Measurements from ENCODE around the gene HSPB6.

Gene HSPB6

DNA sequence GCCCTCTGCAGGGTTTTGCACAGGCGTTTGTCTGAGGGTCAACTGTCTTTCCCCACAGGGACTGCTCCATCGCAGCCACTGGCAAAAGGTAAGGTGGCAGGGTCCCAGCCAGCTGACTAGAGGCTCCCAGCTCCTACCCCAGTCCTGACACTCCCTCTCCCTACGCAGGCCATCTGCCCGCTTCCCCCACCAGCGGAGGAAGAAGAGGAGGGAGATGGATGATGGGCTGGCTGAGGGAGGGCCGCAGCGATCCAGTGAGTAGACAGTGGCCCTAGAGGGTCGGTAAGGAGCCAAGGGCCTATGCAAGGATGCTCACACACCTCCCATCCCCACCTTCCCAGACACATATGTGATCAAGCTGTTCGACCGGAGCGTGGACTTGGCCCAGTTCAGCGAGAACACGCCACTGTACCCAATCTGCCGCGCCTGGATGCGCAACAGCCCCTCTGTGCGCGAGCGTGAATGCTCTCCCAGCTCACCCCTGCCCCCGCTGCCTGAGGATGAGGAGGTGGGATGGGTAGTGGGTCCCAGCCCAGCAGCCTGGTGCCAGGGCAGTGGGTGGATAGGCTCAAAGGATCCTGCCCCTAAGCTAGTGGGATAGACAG is 4.0 kb downstream of the HSPB6 start:
- Histone ChIP-seq H3K36me3 (ENCODE audit: insufficient read depth, low read length) (peaks cover 29% of the 10 kb centered on the region), H3K27me3 (ENCODE audit: insufficient read depth, low read length) (no peaks in the 10 kb centered on the region), H2AFZ (ENCODE audit: low read depth, low read length) (no peak overlapping the region), H3K4me1 (ENCODE audit: insufficient read depth, low read length) (peaks cover 8% of the 10 kb centered on the region), H3K4me3 (ENCODE audit: low read length) (no peak overlapping the region), H3K9me3 (ENCODE audit: low read length) (no peaks in the 10 kb centered on the region)

DNA sequence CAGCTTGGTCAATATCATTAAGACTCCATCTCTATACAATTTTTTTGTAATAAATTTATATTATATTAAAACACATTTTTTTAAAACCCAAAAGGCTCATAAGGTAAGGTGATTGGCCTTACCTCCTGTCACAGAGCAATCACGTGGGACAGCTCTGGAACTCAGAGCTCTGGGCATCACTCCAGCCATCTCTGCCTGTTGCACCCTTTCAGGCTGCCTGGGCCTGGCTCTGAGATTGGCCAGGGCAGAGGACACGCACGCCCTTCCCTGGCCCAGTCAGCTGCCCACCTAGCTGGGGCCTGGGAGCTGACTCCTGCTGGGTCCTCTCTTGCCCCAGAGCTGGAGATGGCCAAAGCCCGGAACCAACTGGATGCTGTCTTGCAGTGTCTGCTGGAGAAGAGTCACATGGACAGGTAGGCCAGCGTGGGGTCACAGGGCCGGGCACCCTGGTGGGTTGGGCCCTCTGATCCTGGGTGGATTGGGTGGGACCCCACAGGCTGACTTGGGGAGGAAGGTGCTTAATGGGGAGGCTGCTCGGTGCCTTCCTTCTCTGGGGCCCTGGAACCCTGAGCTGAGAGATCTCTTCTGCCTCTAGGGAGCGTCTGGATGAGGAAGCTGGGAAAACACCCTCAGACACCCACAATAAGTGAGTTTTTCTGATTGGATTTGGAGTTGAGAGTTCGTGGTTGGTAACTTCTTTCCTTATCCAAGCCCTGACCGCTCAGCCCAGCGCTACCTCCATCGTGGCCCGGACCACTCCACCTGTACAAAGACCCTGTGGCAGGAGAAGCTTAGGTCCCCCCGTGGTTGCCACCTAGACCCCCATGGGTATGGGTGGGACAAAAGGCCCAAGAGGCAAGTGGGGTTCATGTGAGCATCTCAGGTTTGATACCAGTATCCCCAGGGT is 4.7 kb downstream of the HSPB6 start:
- Histone ChIP-seq H3K9me3 (ENCODE audit: low read length) (no peaks in the 10 kb centered on the region), H3K4me3 (ENCODE audit: low read length) (no peak overlapping the region), H3K27me3 (ENCODE audit: insufficient read depth, low read length) (no peaks in the 10 kb centered on the region), H3K4me1 (ENCODE audit: insufficient read depth, low read length) (peaks cover 8% of the 10 kb centered on the region), H3K36me3 (ENCODE audit: insufficient read depth, low read length) (peaks cover 29% of the 10 kb centered on the region), H2AFZ (ENCODE audit: low read depth, low read length) (no peak overlapping the region)

DNA sequence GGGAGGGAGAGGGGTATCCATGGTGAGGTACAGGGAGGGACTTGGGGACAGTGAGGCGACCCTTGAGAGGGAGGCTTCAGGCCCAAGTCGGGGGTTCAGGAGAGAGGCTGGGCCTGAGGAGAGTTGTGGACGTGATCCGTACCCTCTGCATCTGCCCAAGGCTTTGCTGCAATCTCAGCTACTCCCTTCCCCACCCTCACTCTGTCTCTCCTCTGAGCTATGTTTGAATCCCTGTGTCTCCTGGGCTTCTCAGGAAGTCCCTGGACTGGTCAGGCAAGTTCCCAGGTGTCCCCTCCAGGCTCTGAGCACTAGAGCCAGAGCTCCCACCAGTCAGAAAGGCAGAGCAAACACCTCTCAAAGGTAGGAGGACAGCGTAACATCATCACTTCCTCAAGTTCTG is 6.7 kb downstream of the HSPB6 start:
- Histone ChIP-seq H3K4me3 (ENCODE audit: low read length) (no peak overlapping the region), H3K4me1 (ENCODE audit: insufficient read depth, low read length) (peaks cover 17% of the 10 kb centered on the region), H3K27me3 (ENCODE audit: insufficient read depth, low read length) (no peaks in the 10 kb centered on the region)

DNA sequence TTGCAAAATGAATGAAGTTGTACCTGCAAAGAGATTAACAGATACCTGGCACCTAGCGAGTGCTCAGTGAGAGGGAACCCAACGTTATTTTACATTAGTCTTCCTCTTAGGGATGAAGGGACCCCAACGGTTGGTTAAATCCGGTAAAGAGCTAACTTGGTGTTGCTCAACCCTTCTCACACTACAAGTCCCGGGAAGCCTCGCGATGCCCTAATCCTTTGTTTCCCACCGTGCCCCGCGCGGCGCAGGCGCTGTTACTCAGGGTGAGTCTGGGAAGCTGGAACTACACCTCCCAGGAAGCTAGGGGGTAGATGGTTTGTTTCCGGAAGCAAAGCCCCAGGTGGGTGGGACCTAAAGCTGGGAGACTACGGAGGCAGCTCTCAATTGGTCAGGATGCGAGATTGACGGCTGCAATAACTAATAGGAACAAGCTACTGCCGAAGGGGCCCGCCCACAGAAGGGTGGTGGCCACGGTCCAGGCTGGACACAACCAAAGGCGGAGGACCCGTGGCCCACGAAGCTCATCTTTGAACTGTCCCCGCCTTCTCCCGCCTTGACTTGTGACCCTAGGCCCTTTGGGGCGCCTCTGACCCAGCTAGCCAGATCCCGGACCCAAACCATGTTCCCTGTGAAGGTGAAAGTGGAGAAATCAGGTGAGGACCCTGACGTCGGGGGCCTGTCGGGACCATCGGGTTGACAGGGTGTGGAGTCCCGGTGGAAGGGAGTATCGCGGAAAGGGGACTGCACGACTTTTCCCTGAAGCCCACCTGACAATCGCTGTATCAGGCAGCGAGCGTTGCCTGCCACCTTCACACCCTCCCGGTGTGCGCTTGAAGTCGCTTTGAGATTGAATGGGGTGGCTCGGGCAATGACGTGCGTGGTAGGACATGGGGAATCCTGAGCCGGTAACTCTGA is 8.5 kb downstream of the HSPB6 start, which contains the start of gene LIN37:
Gene LIN37 (plus strand): TSS at position 471 of the 915 bp plus-strand sequence. CDS start 149 bp downstream, at position 620.
- H3K9me3 ChIP-seq (ENCODE audit: low read length) = no peaks in the 10 kb centered on the region
- H3K4me1 ChIP-seq (ENCODE audit: insufficient read depth, low read length) = peaks cover 25% of the 10 kb centered on the region
- no peaks in the 10 kb centered on the region for H3K27me3 ChIP-seq (ENCODE audit: insufficient read depth, low read length)
- peak within 1 kb of the TSS; percentile 27 for H2AFZ ChIP-seq (ENCODE audit: low read depth, low read length)
- peak within 1 kb of the TSS; percentile 90 for H3K4me3 ChIP-seq (ENCODE audit: low read length)
- H3K36me3 ChIP-seq (ENCODE audit: insufficient read depth, low read length) = peaks cover 15% of the 10 kb centered on the region

More for the DNA sequence above, 6.7 kb downstream of the HSPB6 start:
- no peaks in the 10 kb centered on the region for H3K9me3 ChIP-seq (ENCODE audit: low read length)
- no peak overlapping the region for H2AFZ ChIP-seq (ENCODE audit: low read depth, low read length)
- H3K36me3 ChIP-seq (ENCODE audit: insufficient read depth, low read length) = peaks cover 29% of the 10 kb centered on the region

DNA sequence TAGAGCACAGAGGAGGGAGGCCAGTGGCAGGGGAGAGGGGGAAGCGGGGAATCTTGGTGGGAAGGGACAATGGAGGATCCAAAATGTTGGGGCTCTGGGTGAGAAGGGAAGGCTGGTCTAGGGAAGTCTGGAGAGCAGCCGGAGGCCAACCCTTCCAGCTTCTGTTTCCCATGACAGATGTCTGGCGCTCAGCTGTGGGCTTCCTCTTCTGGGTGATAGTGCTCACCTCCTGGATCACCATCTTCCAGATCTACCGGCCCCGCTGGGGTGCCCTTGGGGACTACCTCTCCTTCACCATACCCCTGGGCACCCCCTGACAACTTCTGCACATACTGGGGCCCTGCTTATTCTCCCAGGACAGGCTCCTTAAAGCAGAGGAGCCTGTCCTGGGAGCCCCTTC is 10.3 kb downstream of the HSPB6 start:
- Histone ChIP-seq H3K27me3 (ENCODE audit: insufficient read depth, low read length) (no peaks in the 10 kb centered on the region), H3K4me1 (ENCODE audit: insufficient read depth, low read length) (peaks cover 25% of the 10 kb centered on the region), H3K9me3 (ENCODE audit: low read length) (no peaks in the 10 kb centered on the region), H2AFZ (ENCODE audit: low read depth, low read length) (no peak overlapping the region), H3K36me3 (ENCODE audit: insufficient read depth, low read length) (peaks cover 4% of the 10 kb centered on the region), H3K4me3 (ENCODE audit: low read length) (peak overlapping the region; percentile 87)

DNA sequence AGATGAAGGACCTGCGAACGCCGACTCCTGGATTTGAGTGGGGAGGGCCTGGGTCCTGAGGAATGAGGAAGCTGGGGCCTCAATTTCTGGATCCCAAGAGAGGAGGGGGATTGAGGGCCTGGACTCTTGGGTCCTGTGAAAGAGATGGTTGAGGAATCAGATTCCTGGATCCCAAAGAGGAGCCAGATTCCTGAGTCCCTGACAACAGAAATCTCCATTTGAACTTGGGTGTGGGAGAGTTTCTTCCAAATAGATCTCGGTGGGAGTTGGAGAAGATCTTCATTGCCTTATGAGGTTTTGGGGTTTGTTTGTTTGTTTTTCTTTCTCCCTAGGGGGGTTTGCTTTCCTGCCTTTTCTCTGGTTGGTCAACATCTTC is 10.8 kb downstream of the HSPB6 start:
- H3K27me3 ChIP-seq (ENCODE audit: insufficient read depth, low read length) = no peaks in the 10 kb centered on the region
- H2AFZ ChIP-seq (ENCODE audit: low read depth, low read length) = peak overlapping the region; percentile 65
- H3K4me1 ChIP-seq (ENCODE audit: insufficient read depth, low read length) = peaks cover 25% of the 10 kb centered on the region
- peak overlapping the region; percentile 87 for H3K4me3 ChIP-seq (ENCODE audit: low read length)
- no peaks in the 10 kb centered on the region for H3K9me3 ChIP-seq (ENCODE audit: low read length)
- H3K36me3 ChIP-seq (ENCODE audit: insufficient read depth, low read length) = peaks cover 4% of the 10 kb centered on the region

DNA sequence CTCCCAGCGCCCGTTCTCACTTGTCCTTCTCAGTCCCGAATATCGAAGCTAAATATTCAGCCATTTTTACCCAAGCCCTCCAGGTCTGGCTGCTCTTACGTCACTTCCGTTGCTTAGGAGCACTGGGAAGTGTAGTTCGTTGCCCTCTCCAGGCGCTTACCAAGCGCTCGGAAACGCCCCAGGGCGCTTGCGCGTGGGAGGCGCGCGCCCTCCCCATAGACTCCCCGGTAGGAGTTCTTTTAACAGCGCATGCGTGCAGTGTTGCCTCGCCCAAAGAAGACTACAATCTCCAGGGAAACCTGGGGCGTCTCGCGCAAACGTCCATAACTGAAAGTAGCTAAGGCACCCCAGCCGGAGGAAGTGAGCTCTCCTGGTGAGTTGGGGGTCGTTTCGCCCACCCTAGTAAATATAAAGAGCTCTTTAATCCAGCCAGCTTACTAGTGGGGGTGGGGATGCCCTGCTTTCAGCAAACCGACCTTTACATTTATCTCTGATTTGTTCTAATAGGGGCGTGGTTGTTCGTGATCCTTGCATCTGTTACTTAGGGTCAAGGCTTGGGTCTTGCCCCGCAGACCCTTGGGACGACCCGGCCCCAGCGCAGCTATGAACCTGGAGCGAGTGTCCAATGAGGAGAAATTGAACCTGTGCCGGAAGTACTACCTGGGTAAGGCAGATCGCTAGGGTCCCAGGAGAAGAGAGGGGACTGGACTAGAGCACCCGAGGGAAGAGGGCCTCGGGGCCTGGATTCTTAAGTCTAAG is 11.3 kb downstream of the HSPB6 start, which contains the start of the genes PSENEN and U2AF1L4:
Gene PSENEN (plus strand): TSS at position 324 of the 759 bp plus-strand sequence. CDS start 280 bp downstream, at position 604.
Gene U2AF1L4 (minus strand): TSS at position 91 of the 759 bp plus-strand sequence. CDS start 27 bp downstream, at position 64.
- Histone ChIP-seq H3K9me3 (ENCODE audit: low read length) (no peaks in the 10 kb centered on the region), H3K4me1 (ENCODE audit: insufficient read depth, low read length) (peaks cover 25% of the 10 kb centered on the region), H3K4me3 (ENCODE audit: low read length) (peak within 1 kb of the TSS; percentile 87), H2AFZ (ENCODE audit: low read depth, low read length) (peak within 1 kb of the TSS; percentile 65), H3K36me3 (ENCODE audit: insufficient read depth, low read length) (peaks cover 4% of the 10 kb centered on the region), H3K27me3 (ENCODE audit: insufficient read depth, low read length) (no peaks in the 10 kb centered on the region)

DNA sequence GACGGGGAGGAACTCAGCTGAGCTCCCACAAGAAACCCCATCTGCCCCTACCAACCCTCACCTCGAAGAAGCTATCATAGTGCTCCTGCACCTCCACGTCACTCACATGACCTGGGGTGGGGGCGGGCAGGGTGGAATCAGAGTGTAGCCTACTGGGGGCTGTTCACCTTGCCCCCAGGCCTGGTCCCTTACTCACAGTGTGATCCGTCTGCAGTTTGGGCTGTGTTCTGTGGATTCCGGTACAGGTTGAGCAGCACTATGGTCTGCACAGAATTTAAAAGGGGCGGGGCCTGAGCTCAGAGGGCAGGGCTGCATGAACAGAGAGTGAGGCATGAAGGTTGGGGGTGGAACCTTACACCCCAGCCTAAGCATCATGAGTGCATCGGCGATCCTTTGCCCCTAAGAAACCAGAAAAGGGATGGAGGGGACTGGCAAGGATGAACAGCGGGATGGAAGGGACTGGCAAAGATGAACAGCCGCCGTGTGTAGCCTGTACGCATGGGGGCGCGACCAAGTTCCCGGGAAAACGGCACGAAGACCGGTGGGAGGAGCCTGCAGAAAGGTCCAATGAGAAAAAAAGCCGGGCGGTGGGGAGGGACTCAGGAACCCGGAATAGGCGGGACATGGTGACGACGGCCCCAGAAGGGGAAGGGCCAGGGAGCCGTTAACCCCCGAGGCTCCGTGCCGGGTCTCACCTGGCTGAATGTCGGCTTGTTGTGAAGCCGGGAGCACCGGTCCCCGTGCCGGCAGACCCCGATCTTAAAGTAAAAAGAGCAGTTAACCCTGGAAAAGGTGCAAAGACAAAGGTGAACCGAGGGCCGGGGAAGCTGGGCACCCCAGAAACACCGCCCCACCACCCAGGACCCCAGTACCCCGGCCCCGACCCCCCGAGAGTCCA is 12.2 kb downstream of the HSPB6 start:
- peaks cover 4% of the 10 kb centered on the region for H3K36me3 ChIP-seq (ENCODE audit: insufficient read depth, low read length)
- peak overlapping the region; percentile 37 for H2AFZ ChIP-seq (ENCODE audit: low read depth, low read length)
- H3K4me1 ChIP-seq (ENCODE audit: insufficient read depth, low read length) = peaks cover 28% of the 10 kb centered on the region
- no peaks in the 10 kb centered on the region for H3K27me3 ChIP-seq (ENCODE audit: insufficient read depth, low read length)
- H3K4me3 ChIP-seq (ENCODE audit: low read length) = peak overlapping the region; percentile 87
- no peaks in the 10 kb centered on the region for H3K9me3 ChIP-seq (ENCODE audit: low read length)

DNA sequence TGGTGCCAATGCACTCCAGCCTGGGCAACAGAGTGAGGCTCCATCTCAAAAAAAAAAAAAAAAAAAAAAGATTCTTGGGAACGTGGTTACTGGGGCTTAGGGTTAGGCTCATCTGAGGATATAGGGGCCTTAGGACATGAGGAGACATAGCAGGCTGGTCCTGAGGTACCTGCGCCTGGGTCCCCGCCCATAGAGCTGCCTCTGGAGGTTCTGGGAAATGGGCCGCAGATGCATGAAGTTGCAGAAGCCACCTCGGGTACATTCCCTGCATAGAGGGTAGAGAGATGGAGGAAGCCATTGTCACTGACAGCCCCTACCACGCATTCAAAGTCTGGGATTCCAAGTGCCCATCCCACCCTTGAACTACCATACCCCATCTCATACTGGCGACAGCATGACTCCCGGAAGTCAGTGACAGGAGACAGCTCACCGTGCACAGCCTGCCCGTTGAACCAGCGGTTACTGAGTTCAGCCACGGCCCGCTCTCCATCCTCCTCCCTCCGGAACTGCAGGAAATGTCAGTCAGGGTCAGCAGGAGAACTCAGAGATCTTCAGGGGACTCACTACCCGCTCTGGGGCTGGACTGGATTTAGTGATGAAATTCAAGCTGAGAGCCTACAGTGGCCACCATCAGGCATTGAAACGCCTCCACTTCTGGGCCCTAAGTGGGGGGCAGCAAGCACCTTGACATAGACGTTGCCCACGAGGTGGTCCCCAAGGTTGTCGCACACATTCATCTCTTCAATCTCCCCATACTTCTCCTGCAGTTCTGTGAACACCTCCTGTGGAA is 13.0 kb downstream of the HSPB6 start:
- Histone ChIP-seq H3K27me3 (ENCODE audit: insufficient read depth, low read length) (no peaks in the 10 kb centered on the region), H3K4me1 (ENCODE audit: insufficient read depth, low read length) (peaks cover 26% of the 10 kb centered on the region), H2AFZ (ENCODE audit: low read depth, low read length) (no peak overlapping the region), H3K4me3 (ENCODE audit: low read length) (peak overlapping the region; percentile 87), H3K9me3 (ENCODE audit: low read length) (no peaks in the 10 kb centered on the region), H3K36me3 (ENCODE audit: insufficient read depth, low read length) (peaks cover 5% of the 10 kb centered on the region)

DNA sequence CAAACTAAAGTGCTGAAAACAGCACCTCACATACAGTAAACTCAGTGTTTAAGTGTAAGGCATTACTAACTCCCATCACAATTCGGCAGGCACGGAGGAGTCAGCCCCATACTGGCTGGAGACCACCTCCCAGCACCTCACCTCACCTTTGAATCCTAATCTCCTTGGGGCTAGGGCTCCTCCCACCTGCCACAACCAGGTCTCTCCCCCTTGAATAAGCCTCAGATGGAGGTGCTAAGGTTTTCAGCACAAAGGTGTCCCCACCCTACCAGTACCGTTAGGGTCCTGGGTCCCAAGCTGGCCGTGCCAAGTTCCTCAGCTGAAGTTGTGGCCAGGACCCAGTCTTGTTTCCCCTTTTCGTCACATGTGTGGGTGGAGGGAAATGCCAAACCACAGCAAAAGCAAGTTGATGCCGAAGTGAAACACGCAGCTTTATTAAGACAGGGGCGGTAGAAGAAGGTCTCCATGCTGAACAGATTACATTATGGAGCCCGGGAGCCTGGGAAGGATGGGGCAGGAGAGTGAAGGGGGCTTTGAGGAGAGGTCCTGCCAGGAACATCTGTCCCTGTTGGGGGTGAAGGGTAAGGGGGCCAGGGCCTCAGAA is 14.6 kb downstream of the HSPB6 start, which contains the start of gene IGFLR1:
Gene IGFLR1 (minus strand): TSS at position 332 of the 604 bp plus-strand sequence. CDS start 1,272 bp downstream, outside the sequence.
- H3K36me3 ChIP-seq (ENCODE audit: insufficient read depth, low read length) = peaks cover 20% of the 10 kb centered on the region
- H3K4me1 ChIP-seq (ENCODE audit: insufficient read depth, low read length) = peaks cover 22% of the 10 kb centered on the region
- no peaks in the 10 kb centered on the region for H3K27me3 ChIP-seq (ENCODE audit: insufficient read depth, low read length)
- no peak within 1 kb of the TSS for H2AFZ ChIP-seq (ENCODE audit: low read depth, low read length)
- H3K9me3 ChIP-seq (ENCODE audit: low read length) = no peaks in the 10 kb centered on the region
- H3K4me3 ChIP-seq (ENCODE audit: low read length) = peak within 1 kb of the TSS; percentile 38
